Endothelial cell of umbilical vein (primary cell): ENCODE measurements around the gene TIMM8A. TPM values are rescaled to one million over a fixed set of nuclear protein-coding genes. Genes with fewer than 3 reads are reported as not detected.
"Not testable (repeated sequence)": the region's sequence is repeated elsewhere in the genome, so short reads cannot be mapped to it uniquely, and the experiment has no call there.

Experiments used
- BruUV-seq: library from RNA; stranded (reverse); fragments of 400-500 nt; replicated peaks from 2 replicates; lab custom pipeline; 2021; lab: Mats Ljungman, UMichigan
- CTCF ChIA-PET: fragments of 300-600, 350-600 bp; sonication (Branson Sonifier 250); formaldehyde crosslinking; loops from one replicate; lab custom pipeline; 2021; ENCODE audit warnings: antibody characterized with exemption, inconsistent platforms; lab: Charles Lee
- POLR2A ChIA-PET: fragments of 300-600, 350-600 bp; sonication (Branson Sonifier 250); formaldehyde crosslinking; loops from one replicate; lab custom pipeline; 2021; ENCODE audit warnings: antibody characterized with exemption, inconsistent platforms; lab: Charles Lee
- DNase-seq: peaks from one replicate; pipeline ENCODE4 v3.0.0-alpha.2; 2011; ENCODE audit warnings: low read depth, low spot score
- FAIRE-seq: peaks from 2 replicates; lab custom pipeline; 2011; peaks lifted over from hg19 to GRCh38; lab: Jason Lieb, UNC
- H2AFZ ChIP-seq: 2 replicates; pipeline ENCODE4 v1.6.0; 2012; ENCODE audit warnings: low read depth, low read length, control low read depth, inconsistent platforms
- H3K27ac ChIP-seq: 2 replicates; pipeline ENCODE4 v1.5.1; 2011; ENCODE audit warnings: low read depth, mild to moderate bottlenecking, control low read depth, low read length, moderate library complexity; ENCODE audit not compliant: insufficient read depth
- H3K27me3 ChIP-seq, 2 experiments: 2 replicates each; pipeline versions ENCODE4 v1.6.0 to v1.6.1; 2011; ENCODE audit warnings: low read length in 2 of 2, mixed read lengths in 1 of 2; ENCODE audit not compliant: control insufficient read depth in 2 of 2, insufficient read depth in 2 of 2
- H3K36me3 ChIP-seq, 2 experiments: 2 replicates in 1 of 2; 3 replicates in 1 of 2; pipeline ENCODE4 v1.5.1; 2011; ENCODE audit warnings: low read length in 2 of 2, mild to moderate bottlenecking in 1 of 2, moderate library complexity in 1 of 2; ENCODE audit not compliant: control insufficient read depth in 2 of 2, insufficient read depth in 2 of 2; ENCODE audit errors: extremely low read depth in 1 of 2
- H3K4me1 ChIP-seq: 3 replicates; pipeline ENCODE4 v1.5.1; 2011; ENCODE audit warnings: mild to moderate bottlenecking, low read length; ENCODE audit not compliant: control insufficient read depth, insufficient read depth; ENCODE audit errors: extremely low read depth
- H3K4me2 ChIP-seq: 2 replicates; pipeline ENCODE4 v1.6.1; 2011; ENCODE audit warnings: low read length, control low read depth, mixed read lengths; ENCODE audit not compliant: insufficient read depth
- H3K4me3 ChIP-seq, 3 experiments: fragments of 200-600 bp in 1 of 3; sonication (generic), shearing (Covaris generic) in 1 of 3; replicated peaks in 1 of 3; 2 replicates each; pipeline ENCODE4 v1.5.1; 2011 to 2016; ENCODE audit warnings: control low read depth in 3 of 3, low read length in 3 of 3, mild to moderate bottlenecking in 2 of 3, inconsistent platforms in 1 of 3, low read depth in 1 of 3, moderate library complexity in 1 of 3; ENCODE audit not compliant: insufficient read depth in 1 of 3
- H3K79me2 ChIP-seq: 2 replicates; pipeline ENCODE4 v1.6.0; 2012; ENCODE audit warnings: low read length, inconsistent platforms; ENCODE audit not compliant: control insufficient read depth, insufficient read depth
- H3K9ac ChIP-seq: replicated peaks from 2 replicates; pipeline ENCODE3; 2011; ENCODE audit warnings: low read length, control low read depth; ENCODE audit not compliant: insufficient read depth; ENCODE audit errors: extremely low read depth
- H3K9me1 ChIP-seq: replicated peaks from 3 replicates; pipeline ENCODE4 v1.6.0; 2011; ENCODE audit warnings: mild to moderate bottlenecking, low read length; ENCODE audit not compliant: control insufficient read depth, insufficient read depth; ENCODE audit errors: extremely low read depth
- H3K9me3 ChIP-seq: replicated peaks from 2 replicates; pipeline ENCODE4 v1.5.1; 2012; ENCODE audit warnings: low read length, inconsistent platforms; ENCODE audit not compliant: control insufficient read depth, insufficient read depth
- H4K20me1 ChIP-seq: replicated peaks from 2 replicates; pipeline ENCODE3; 2011; ENCODE audit warnings: mild to moderate bottlenecking, low read length; ENCODE audit not compliant: control insufficient read depth, insufficient read depth; ENCODE audit errors: extremely low read depth
- EZH2 ChIP-seq: IDR thresholded peaks from 2 replicates; pipeline ENCODE4 v1.6.1; 2012; ENCODE audit warnings: borderline replicate concordance, low read depth, mild to moderate bottlenecking, moderate library complexity, low read length, inconsistent platforms; ENCODE audit not compliant: severe bottlenecking
- FOS ChIP-seq: IDR thresholded peaks from 2 replicates; pipeline ENCODE4 v1.6.1; 2011; ENCODE audit warnings: mild to moderate bottlenecking, low read length, moderate library complexity, borderline replicate concordance; ENCODE audit not compliant: insufficient read depth
- GATA2 ChIP-seq: IDR thresholded peaks from 2 replicates; pipeline ENCODE4 v1.7.0; 2011; ENCODE audit warnings: low read depth, mild to moderate bottlenecking, moderate library complexity, mixed read lengths, low read length; ENCODE audit not compliant: insufficient read length, insufficient read depth
- JUN ChIP-seq: IDR thresholded peaks from 2 replicates; pipeline ENCODE4 v1.6.1; 2011; ENCODE audit warnings: borderline replicate concordance, low read depth; ENCODE audit not compliant: insufficient read length, insufficient read depth
- MYC ChIP-seq: IDR thresholded peaks from one replicate; pipeline ENCODE4 v1.6.1; 2011; ENCODE audit warnings: mild to moderate bottlenecking, low read depth, low read length
- POLR2A ChIP-seq: IDR thresholded peaks from 2 replicates; pipeline ENCODE4 v1.6.1; 2012; ENCODE audit warnings: low read depth, mild to moderate bottlenecking, control low read depth, low read length
- POLR2AphosphoS5 ChIP-seq: IDR thresholded peaks from 2 replicates; pipeline ENCODE4 v1.6.1; 2012; ENCODE audit warnings: low read depth, mild to moderate bottlenecking, control low read depth, low read length, moderate library complexity; ENCODE audit not compliant: insufficient read depth
- dilution Hi-C: fragments of 300-500 bp; cut with MboI; formaldehyde crosslinking; loops from one replicate; pipeline ENCODE4 v1.15.0; 2019; ENCODE audit warnings: low sequenced_read_pairs; ENCODE audit not compliant: extremely low pct_ligation_motif_present
- intact Hi-C: fragments of 100-400 bp; cut with micrococcal nuclease; formaldehyde crosslinking; loops from one replicate; pipeline ENCODE4 v1.10.0; 2022
- polyA plus RNA-seq, 4 experiments: library from polyadenylated mRNA; depleted of rRNA in 3 of 4; stranded (reverse) in 3 of 4; unstranded in 1 of 4; fragments of >200 nt; gene quantifications; 2 replicates each; pipeline versions ENCODE4 v1.2.1 to v1.2.3, GENCODE V29; 2011 to 2012; ENCODE audit warnings: missing spikeins in 1 of 4
- total RNA-seq: library from RNA; stranded (reverse); gene quantifications from 2 replicates; pipeline ENCODE4 v1.2.3, GENCODE V29; 2021
- TF ChIP-seq, protein P1 (sequence below), 2 donors: IDR thresholded peaks; 1 replicate in 1 of 2; 2 replicates in 1 of 2; pipeline ENCODE4 v1.5.1; 2011; ENCODE audit warnings: low read length in 2 of 2, mild to moderate bottlenecking in 2 of 2, moderate library complexity in 2 of 2, control low read depth in 1 of 2, inconsistent platforms in 1 of 2, low read depth in 1 of 2; ENCODE audit not compliant: insufficient read depth in 1 of 2; ENCODE audit errors: extremely low read depth in 1 of 2
- TF ChIP-seq, protein P2 (sequence below): IDR thresholded peaks from 2 replicates; pipeline ENCODE4 v1.6.1; 2011; ENCODE audit not compliant: insufficient read depth, insufficient read length

The TIMM8A gene
- total and polyA plus RNA-seq, 2 donors (not counting 3 experiments of a cell fraction or from before 2014, with no cell fraction given), result 10.9 to 17.5 TPM

DNA sequence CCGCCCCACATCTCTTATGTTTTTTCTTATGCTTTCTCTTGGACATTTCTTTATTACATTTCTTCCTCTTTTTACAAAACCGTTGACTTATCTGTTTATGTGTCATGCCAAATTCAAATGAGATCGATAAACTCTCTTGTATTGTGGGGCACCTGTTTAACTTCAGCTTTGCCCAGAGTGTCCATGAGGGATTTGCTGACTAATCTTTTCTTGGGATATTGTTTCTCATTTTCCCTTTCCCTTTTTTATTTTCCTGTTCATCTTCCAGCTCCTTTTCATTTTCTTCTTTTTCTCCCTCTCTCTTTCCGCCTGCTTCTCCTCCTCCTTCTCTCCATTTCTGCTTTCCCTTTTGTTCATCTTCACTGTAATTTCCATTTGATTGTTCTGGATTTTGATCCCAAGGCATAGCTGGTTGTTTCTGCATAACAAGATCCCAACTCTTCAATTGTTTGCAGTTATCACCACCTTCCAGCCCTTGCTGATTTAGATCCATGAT, 10.7 kb downstream of the TIMM8A start:
- ChIA-PET CTCF (no interaction called here), POLR2A (no interaction called here)
- Histone ChIP-seq H3K9me3 (no peaks in the 10 kb centered on the region), H3K27ac (no peak overlapping the region), H3K4me2 (no peak overlapping the region), H3K4me1 (no peaks in the 10 kb centered on the region), H4K20me1 (no peaks in the 10 kb centered on the region), H2AFZ (no peak overlapping the region), H3K9ac (no peak overlapping the region), H3K36me3 (no peaks in the 10 kb centered on the region), H3K4me3 (no peak overlapping the region), H3K27me3 (no peaks in the 10 kb centered on the region), H3K9me1 (no peaks in the 10 kb centered on the region), H3K79me2 (no peaks in the 10 kb centered on the region)
- BruUV-seq, result no TSS peak
- TF ChIP-seq POLR2AphosphoS5 (no peak), GATA2 (no peak), FOS (no peak), POLR2A (no peak), JUN (no peak), EZH2 (no peak), MYC (no peak)
- TF ChIP-seq, protein P1, sequence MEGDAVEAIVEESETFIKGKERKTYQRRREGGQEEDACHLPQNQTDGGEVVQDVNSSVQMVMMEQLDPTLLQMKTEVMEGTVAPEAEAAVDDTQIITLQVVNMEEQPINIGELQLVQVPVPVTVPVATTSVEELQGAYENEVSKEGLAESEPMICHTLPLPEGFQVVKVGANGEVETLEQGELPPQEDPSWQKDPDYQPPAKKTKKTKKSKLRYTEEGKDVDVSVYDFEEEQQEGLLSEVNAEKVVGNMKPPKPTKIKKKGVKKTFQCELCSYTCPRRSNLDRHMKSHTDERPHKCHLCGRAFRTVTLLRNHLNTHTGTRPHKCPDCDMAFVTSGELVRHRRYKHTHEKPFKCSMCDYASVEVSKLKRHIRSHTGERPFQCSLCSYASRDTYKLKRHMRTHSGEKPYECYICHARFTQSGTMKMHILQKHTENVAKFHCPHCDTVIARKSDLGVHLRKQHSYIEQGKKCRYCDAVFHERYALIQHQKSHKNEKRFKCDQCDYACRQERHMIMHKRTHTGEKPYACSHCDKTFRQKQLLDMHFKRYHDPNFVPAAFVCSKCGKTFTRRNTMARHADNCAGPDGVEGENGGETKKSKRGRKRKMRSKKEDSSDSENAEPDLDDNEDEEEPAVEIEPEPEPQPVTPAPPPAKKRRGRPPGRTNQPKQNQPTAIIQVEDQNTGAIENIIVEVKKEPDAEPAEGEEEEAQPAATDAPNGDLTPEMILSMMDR (IDR thresholded peaks at IDR 0.05; ENCODE audit: extremely low read depth in 1 of 2, insufficient read depth in 1 of 2, low read depth in 1 of 2, low read length in 2 of 2), result no peak
- TF ChIP-seq, protein P2, sequence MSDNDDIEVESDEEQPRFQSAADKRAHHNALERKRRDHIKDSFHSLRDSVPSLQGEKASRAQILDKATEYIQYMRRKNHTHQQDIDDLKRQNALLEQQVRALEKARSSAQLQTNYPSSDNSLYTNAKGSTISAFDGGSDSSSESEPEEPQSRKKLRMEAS, result no peak
- DNase-seq (no peak), FAIRE-seq (no peak)
- intact Hi-C loops, result no loop called here
- dilution Hi-C loops, result no loop called here

DNA sequence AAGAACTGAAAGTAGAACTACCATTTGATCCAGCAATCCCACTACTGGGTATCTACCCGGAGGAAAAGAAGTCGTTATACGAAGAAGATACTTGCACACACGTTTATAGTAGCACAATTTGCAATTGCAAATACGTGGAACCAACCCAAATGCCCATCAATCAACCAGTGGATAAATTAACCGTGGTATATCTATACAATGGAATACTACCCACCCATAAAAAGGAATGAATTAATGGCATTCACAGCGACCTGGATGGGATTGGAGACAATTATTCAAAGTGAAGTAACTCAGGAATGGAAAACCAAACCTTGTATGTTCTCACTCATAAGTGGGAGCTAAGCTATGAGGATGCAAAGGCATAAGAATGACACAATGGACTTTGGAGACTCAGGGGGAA, 14.2 kb downstream of the TIMM8A start:
- H3K4me1 ChIP-seq, DNase-seq, intact Hi-C loops, dilution Hi-C loops, H3K36me3 ChIP-seq, H3K79me2 ChIP-seq, CTCF ChIA-PET, H2AFZ ChIP-seq, BruUV-seq, H3K4me2 ChIP-seq, POLR2A ChIA-PET, FAIRE-seq, H3K9ac ChIP-seq, H3K4me3 ChIP-seq, H3K9me1 ChIP-seq, H3K27ac ChIP-seq, H3K9me3 ChIP-seq, H4K20me1 ChIP-seq, H3K27me3 ChIP-seq: not testable (repeated sequence)

DNA sequence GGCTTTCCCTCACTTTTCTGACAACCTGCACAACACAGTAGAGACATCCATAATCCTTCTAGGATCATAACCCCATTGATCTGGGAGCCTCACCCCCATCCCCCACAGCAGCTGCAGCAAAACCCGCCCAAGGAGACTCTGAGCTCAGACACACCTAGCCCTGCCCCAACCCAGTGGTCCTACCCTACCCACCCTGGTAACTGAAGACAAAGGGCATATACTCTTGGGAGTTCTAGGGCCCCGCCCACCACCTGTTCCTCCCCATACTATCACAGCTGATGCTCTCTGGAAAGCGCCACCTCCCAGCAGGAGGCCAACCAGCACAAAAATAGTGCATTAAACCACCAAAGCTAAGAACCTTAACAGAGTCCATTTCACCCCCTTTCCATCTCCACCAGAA, 21.9 kb downstream of the TIMM8A start:
- H3K36me3 ChIP-seq, H3K27me3 ChIP-seq, H3K9me1 ChIP-seq, intact Hi-C loops, H3K79me2 ChIP-seq, H3K4me1 ChIP-seq, H4K20me1 ChIP-seq, DNase-seq, H3K4me3 ChIP-seq, H3K27ac ChIP-seq, CTCF ChIA-PET, H3K9me3 ChIP-seq, POLR2A ChIA-PET, dilution Hi-C loops, BruUV-seq, H3K4me2 ChIP-seq, H3K9ac ChIP-seq, FAIRE-seq, H2AFZ ChIP-seq: not testable (repeated sequence)
